ENCODE data around the gene PRKCA.

DNA sequence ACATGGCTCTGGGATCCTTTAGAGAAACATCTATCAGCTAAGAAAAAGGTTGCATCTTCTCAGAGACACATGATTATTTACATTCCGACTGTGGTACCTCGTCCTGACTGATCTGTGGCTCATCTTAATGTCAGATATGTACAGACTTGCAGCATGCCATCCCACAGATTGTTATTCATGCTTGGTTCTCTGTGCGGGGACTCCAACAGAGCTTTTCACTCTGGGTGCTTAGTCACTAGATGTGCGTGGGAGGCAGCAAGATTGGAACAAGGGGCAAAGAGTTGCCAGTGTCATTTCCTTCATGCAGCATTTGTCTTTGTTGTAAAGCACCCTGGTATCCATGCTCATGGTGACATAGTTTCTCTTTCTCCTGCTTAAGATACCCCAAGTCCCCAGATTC is 353.4 kb downstream of the PRKCA start:
- no peak for TF ChIP-seq EZH2phosphoT487 (IDR thresholded peaks at IDR 0.05; ENCODE audit: borderline replicate concordance, low read length)
- TF ChIP-seq, protein P1, sequence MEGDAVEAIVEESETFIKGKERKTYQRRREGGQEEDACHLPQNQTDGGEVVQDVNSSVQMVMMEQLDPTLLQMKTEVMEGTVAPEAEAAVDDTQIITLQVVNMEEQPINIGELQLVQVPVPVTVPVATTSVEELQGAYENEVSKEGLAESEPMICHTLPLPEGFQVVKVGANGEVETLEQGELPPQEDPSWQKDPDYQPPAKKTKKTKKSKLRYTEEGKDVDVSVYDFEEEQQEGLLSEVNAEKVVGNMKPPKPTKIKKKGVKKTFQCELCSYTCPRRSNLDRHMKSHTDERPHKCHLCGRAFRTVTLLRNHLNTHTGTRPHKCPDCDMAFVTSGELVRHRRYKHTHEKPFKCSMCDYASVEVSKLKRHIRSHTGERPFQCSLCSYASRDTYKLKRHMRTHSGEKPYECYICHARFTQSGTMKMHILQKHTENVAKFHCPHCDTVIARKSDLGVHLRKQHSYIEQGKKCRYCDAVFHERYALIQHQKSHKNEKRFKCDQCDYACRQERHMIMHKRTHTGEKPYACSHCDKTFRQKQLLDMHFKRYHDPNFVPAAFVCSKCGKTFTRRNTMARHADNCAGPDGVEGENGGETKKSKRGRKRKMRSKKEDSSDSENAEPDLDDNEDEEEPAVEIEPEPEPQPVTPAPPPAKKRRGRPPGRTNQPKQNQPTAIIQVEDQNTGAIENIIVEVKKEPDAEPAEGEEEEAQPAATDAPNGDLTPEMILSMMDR (IDR thresholded peaks at IDR 0.05; ENCODE audit: low read depth, low read length, poor library complexity, severe bottlenecking), result no peak

Data from DOHH2 (cell line).